PC-3 (cell line): ENCODE results near the gene DCHS2. TPM values are rescaled to one million over a fixed set of nuclear protein-coding genes. Genes with fewer than 3 reads are reported as not detected.

ENCODE experiments used
- ATAC-seq: fragments of 200-7000 bp; cut with Tn5 transposase; 2 replicates; pipeline ENCODE4 v1.9.1; 2020; ENCODE audit warnings: mild to moderate bottlenecking, moderate library complexity
- BruUV-seq: library from RNA; stranded (reverse); fragments of 400-500 nt; replicated peaks from 2 replicates; lab custom pipeline; 2021; lab: Mats Ljungman, UMichigan
- CTCF ChIA-PET: fragments of 300-600 bp; sonication (Branson Sonifier 250); formaldehyde crosslinking; loops from one replicate; lab custom pipeline; 2022; ENCODE audit warnings: antibody characterized with exemption; lab: Charles Lee
- POLR2A ChIA-PET: fragments of 300-600 bp; sonication (Branson Sonifier 250); formaldehyde crosslinking; loops from one replicate; lab custom pipeline; 2022; ENCODE audit warnings: antibody characterized with exemption; ENCODE audit not compliant: unreplicated experiment; lab: Charles Lee
- DNase-seq: peaks from one replicate; pipeline ENCODE4 v3.0.0-alpha.2; 2015
- H2AFZ ChIP-seq: fragments of 300-600 bp; sonication (generic); 2 replicates; pipeline ENCODE4 v1.6.0; 2016; ENCODE audit warnings: antibody characterized with exemption, low read length
- H3F3A ChIP-seq: fragments of 300-600 bp; sonication (generic); one replicate; pipeline ENCODE4 v1.6.0; 2017; ENCODE audit warnings: antibody characterized with exemption, low read length, control low read depth, mild to moderate bottlenecking; ENCODE audit not compliant: unreplicated experiment
- H3K27ac ChIP-seq: fragments of 300-600 bp; sonication (generic); 2 replicates; pipeline ENCODE4 v1.5.1; 2016; ENCODE audit warnings: mild to moderate bottlenecking, low read length
- H3K27me3 ChIP-seq: fragments of 300-600 bp; sonication (generic); 2 replicates; pipeline ENCODE4 v1.6.1; 2016; ENCODE audit warnings: low read length, mixed read lengths
- H3K36me3 ChIP-seq: fragments of 300-600 bp; sonication (generic); 2 replicates; pipeline ENCODE4 v1.6.1; 2016; ENCODE audit warnings: low read depth, mixed run types, low read length, mixed read lengths
- H3K4me1 ChIP-seq: fragments of 300-600 bp; sonication (generic); 2 replicates; pipeline ENCODE4 v1.5.1; 2016; ENCODE audit warnings: low read length; ENCODE audit not compliant: insufficient read depth
- H3K4me2 ChIP-seq: fragments of 300-600 bp; sonication (generic); 2 replicates; pipeline ENCODE4 v1.6.0; 2016; ENCODE audit warnings: low read length
- H3K4me3 ChIP-seq: fragments of 300-600 bp; sonication (generic); 2 replicates; pipeline ENCODE4 v1.5.1; 2016; ENCODE audit warnings: mild to moderate bottlenecking, low read length, mixed read lengths
- H3K79me2 ChIP-seq: fragments of 300-600 bp; sonication (generic); 2 replicates; pipeline ENCODE4 v1.6.1; 2017; ENCODE audit warnings: low read length, mixed read lengths
- H3K9ac ChIP-seq: fragments of 300-600 bp; sonication (generic); 2 replicates; pipeline ENCODE4 v1.6.0; 2016; ENCODE audit warnings: mild to moderate bottlenecking, low read length
- H3K9me2 ChIP-seq: fragments of 300-600 bp; sonication (generic); replicated peaks from 2 replicates; pipeline ENCODE4 v1.6.1; 2016; ENCODE audit warnings: mixed run types, low read length, mixed read lengths
- H3K9me3 ChIP-seq: fragments of 300-600 bp; sonication (generic); 2 replicates; pipeline ENCODE4 v1.6.1; 2016; ENCODE audit warnings: low read length, mixed read lengths
- H4K20me1 ChIP-seq: fragments of 300-600 bp; sonication (generic); 2 replicates; pipeline ENCODE4 v1.6.1; 2016; ENCODE audit warnings: low read length, mixed read lengths
- CTCF ChIP-seq: fragments of 300-600 bp; sonication (generic); conservative IDR thresholded peaks from 2 replicates; pipeline ENCODE4 v1.5.1; 2017; ENCODE audit warnings: antibody characterized with exemption, low read depth, mild to moderate bottlenecking, low read length
- EZH2 ChIP-seq: fragments of 300-600 bp; sonication (generic); IDR thresholded peaks from one replicate; pipeline ENCODE4 v1.6.1; 2017; ENCODE audit warnings: antibody characterized with exemption, mild to moderate bottlenecking, low read length; ENCODE audit not compliant: unreplicated experiment
- EZH2phosphoT487 ChIP-seq: fragments of 300-600 bp; sonication (generic); IDR thresholded peaks from 2 replicates; pipeline ENCODE4 v1.6.1; 2018; ENCODE audit warnings: mild to moderate bottlenecking, antibody characterized with exemption, low read length, borderline replicate concordance
- intact Hi-C: fragments of 100-400 bp; cut with micrococcal nuclease; formaldehyde crosslinking; loops from 2 replicates; pipeline ENCODE4 v1.9.0; 2023
- total RNA-seq: library from RNA; depleted of rRNA; stranded (reverse); fragments of >200 nt; gene quantifications from 2 replicates; pipeline ENCODE4 v1.2.3, GENCODE V29; 2014

DCHS2 gene
- total RNA-seq, 1 experiment from 2014 or later, result 0.22 TPM

- no peaks in the 10 kb centered on the region for H3K9me2 ChIP-seq
- no peak overlapping the region for H3K4me2 ChIP-seq
- TF ChIP-seq EZH2phosphoT487, result no peak
- no peak for TF ChIP-seq CTCF
- no peak for TF ChIP-seq EZH2
- ChIA-PET POLR2A (no interaction called here), CTCF (no interaction called here)
- no peaks in the 10 kb centered on the region for H3K9me3 ChIP-seq
- H3K79me2 ChIP-seq, result no peaks in the 10 kb centered on the region
- intact Hi-C loops, result no loop called here
- peaks cover 43% of the 10 kb centered on the region; the same call in 1 of the 2 replicates for H3K27me3 ChIP-seq
- no peaks in the 10 kb centered on the region for H3K36me3 ChIP-seq
- no peak for DNase-seq
- H3K9ac ChIP-seq, result no peak overlapping the region
- no peak for ATAC-seq
- no peaks in the 10 kb centered on the region for H4K20me1 ChIP-seq
- no peak overlapping the region for H3K27ac ChIP-seq
- no peaks in the 10 kb centered on the region for H3K4me1 ChIP-seq
- H3F3A ChIP-seq, result no peaks in the 10 kb centered on the region
- no peak overlapping the region for H3K4me3 ChIP-seq
- no TSS peak for BruUV-seq
- H2AFZ ChIP-seq, result no peak overlapping the region
These were observed 299.0 kb downstream of the DCHS2 start for GRCh38 chr4:154192585-154192984.

DNA sequence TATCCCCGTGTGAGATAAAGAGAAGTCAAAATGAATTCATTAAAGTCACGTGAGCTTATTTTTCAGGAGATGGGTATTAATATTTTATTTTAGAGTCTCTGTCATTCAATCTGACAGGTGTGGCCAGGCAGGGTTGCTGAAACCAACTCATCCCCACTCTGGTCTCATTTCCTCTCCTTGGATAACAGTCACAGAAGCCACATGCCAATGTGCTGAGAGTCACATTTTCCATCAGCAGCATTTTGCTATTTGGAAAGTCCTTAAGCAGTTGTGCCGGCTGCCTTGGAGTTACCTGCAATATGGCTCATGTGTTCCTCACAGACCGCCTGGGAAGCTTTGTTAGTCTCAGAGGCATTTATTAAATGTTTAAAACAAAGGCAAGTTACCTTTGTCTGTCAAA is 302.3 kb downstream of the DCHS2 start:
- intact Hi-C loops, result no loop called here
- CTCF ChIA-PET, result no interaction called here
- H3K79me2 ChIP-seq, result no peaks in the 10 kb centered on the region
- H3K36me3 ChIP-seq, result no peaks in the 10 kb centered on the region
- ATAC-seq, result no peak
- no peaks in the 10 kb centered on the region for H3F3A ChIP-seq
- no peak overlapping the region for H3K4me2 ChIP-seq
- no peak overlapping the region for H2AFZ ChIP-seq
- H3K9ac ChIP-seq, result no peak overlapping the region
- no TSS peak for BruUV-seq
- POLR2A ChIA-PET, result no interaction called here
- no peak overlapping the region for H3K4me3 ChIP-seq
- TF ChIP-seq CTCF (no peak), EZH2 (no peak), EZH2phosphoT487 (no peak)
- DNase-seq, result peak; percentile 4
- H3K9me2 ChIP-seq, result no peaks in the 10 kb centered on the region
- peaks cover 45% of the 10 kb centered on the region; the same call in 1 of the 2 replicates for H3K27me3 ChIP-seq
- H3K9me3 ChIP-seq, result no peaks in the 10 kb centered on the region
- no peaks in the 10 kb centered on the region for H4K20me1 ChIP-seq
- no peak overlapping the region for H3K27ac ChIP-seq
- no peaks in the 10 kb centered on the region for H3K4me1 ChIP-seq

DNA sequence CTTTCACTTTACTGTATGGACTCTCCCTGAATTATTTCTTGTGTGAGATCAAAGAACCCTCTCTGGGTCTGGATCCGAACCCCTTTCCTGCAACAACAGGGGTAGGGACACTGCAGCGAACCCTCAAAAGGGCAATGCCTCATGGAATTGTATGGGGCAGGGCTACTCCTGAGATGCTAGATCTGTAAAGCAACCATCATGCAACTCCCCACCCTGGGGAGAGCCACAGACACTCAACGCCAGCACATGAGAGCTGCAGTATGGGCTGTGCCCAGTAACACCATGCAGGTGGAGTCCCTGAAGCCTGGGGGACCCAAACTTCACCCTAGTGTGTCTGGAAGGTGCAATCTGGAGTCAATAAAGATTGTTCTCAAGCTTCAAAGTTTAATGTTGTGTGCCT is 304.7 kb downstream of the DCHS2 start:
- ChIA-PET POLR2A (no interaction called here), CTCF (no interaction called here)
- no peak overlapping the region for H2AFZ ChIP-seq
- no peaks in the 10 kb centered on the region for H4K20me1 ChIP-seq
- H3K4me3 ChIP-seq, result no peak overlapping the region
- H3K9ac ChIP-seq, result no peak overlapping the region
- no peaks in the 10 kb centered on the region for H3K36me3 ChIP-seq
- ATAC-seq, result no peak
- intact Hi-C loops, result no loop called here
- no peaks in the 10 kb centered on the region for H3K9me2 ChIP-seq
- BruUV-seq, result no TSS peak
- no peaks in the 10 kb centered on the region for H3K9me3 ChIP-seq
- no peaks in the 10 kb centered on the region for H3K79me2 ChIP-seq
- H3K4me1 ChIP-seq, result no peaks in the 10 kb centered on the region
- DNase-seq, result no peak
- TF ChIP-seq EZH2phosphoT487, result no peak
- TF ChIP-seq EZH2, result no peak
- H3K27ac ChIP-seq, result no peak overlapping the region
- no peaks in the 10 kb centered on the region for H3F3A ChIP-seq
- H3K4me2 ChIP-seq, result no peak overlapping the region
- peaks cover 46% of the 10 kb centered on the region; the same call in 1 of the 2 replicates for H3K27me3 ChIP-seq
